Suprapubic skin (tissue), 4 donors: Measurements from ENCODE around the gene RMI2. TPM values are rescaled to one million over a fixed set of nuclear protein-coding genes. Genes with fewer than 3 reads are reported as not detected.

ENCODE experiments used
- DNase-seq, 2 donors: peaks; one replicate each; pipeline ENCODE4 v3.0.0-alpha.2; 2019; ENCODE audit warnings: low spot score in 2 of 2
- H3K27ac ChIP-seq: fragments of 200-600 bp; sonication (generic); one replicate; pipeline ENCODE4 v1.5.1; 2019
- H3K27me3 ChIP-seq: fragments of 200-600 bp; sonication (generic); one replicate; pipeline ENCODE4 v1.5.1; 2019
- H3K36me3 ChIP-seq: fragments of 200-600 bp; sonication (generic); one replicate; pipeline ENCODE4 v1.5.1; 2019
- H3K4me1 ChIP-seq: fragments of 200-600 bp; sonication (generic); one replicate; pipeline ENCODE4 v1.5.1; 2019
- H3K4me3 ChIP-seq: fragments of 200-600 bp; sonication (generic); one replicate; pipeline ENCODE4 v1.5.1; 2019; ENCODE audit warnings: mild to moderate bottlenecking
- H3K9me3 ChIP-seq: fragments of 200-600 bp; sonication (generic); one replicate; pipeline ENCODE4 v1.5.1; 2019
- CTCF ChIP-seq, 2 donors: fragments of 200-600 bp in 1 of 2; fragments of 450-650 bp in 1 of 2; sonication (generic) in 1 of 2; IDR thresholded peaks; one replicate each; pipeline ENCODE4 v1.5.1; 2016 to 2019; ENCODE audit warnings: antibody characterized with exemption in 2 of 2, mild to moderate bottlenecking in 1 of 2, moderate library complexity in 1 of 2
- EP300 ChIP-seq: sonication (generic); formaldehyde crosslinking; IDR thresholded peaks from one replicate; pipeline ENCODE4 v1.6.1; 2017; ENCODE audit warnings: antibody characterized with exemption
- POLR2A ChIP-seq, 2 donors: fragments of 450-650 bp; IDR thresholded peaks; one replicate each; pipeline ENCODE4 v1.6.1; 2017; ENCODE audit warnings: antibody characterized with exemption in 2 of 2, mild to moderate bottlenecking in 2 of 2, moderate library complexity in 2 of 2
- POLR2AphosphoS5 ChIP-seq, 3 donors: sonication (generic); formaldehyde crosslinking; IDR thresholded peaks; one replicate each; pipeline ENCODE4 v1.6.1; 2017; ENCODE audit warnings: antibody characterized with exemption in 3 of 3
- WGBS: methylation state at CpG from one replicate; pipeline ENCODE4 v1.1.5; 2018; 5-methylcytosine and 5-hydroxymethylcytosine counted together
- total RNA-seq, 4 donors: library from RNA; depleted of rRNA; stranded (reverse); fragments of >200 nt; gene quantifications; one replicate each; pipeline ENCODE4 v1.1.0, GENCODE V29; 2016

RMI2 gene
- total RNA-seq, 4 donors from 2014 or later = 2.7 to 7.7 (median 6.4) TPM

DNA sequence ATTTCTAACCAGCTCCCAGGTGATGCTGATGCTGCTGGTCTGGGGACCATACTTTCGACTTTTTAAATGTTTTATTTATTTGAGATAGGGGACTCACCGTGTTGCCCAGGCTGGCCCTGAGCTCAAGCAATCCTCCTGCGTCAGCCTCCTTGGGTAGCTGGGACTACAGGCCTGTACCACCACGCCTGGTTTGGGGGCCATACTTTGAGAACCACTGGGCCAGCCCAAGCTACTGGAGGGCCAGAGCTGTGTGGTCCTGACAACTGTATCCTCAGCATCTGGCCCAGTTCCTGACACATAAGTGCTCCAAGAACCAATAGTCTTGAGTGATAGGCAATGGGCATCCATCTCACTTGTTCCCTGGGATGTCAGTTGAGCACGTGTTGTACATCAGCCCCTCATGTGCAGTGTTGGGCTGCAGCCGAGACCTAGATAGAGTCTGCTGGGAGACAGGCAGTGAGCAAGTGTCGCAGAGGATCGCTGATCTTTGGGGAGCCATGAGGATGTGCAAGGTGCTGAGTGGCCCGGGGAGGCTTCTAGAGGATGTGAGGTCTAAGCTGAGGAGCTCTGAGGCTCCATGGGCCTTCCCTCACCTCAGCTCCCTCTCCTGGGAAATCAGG is 1.6 kb downstream of the RMI2 start:
- WGBS = 77% methylated on average over 6 of the region's 9 CpGs
- H3K27me3 ChIP-seq = no peaks in the 10 kb centered on the region
- H3K36me3 ChIP-seq = no peaks in the 10 kb centered on the region
- TF ChIP-seq POLR2AphosphoS5 (IDR thresholded peaks at IDR 0.05) (no peak), CTCF (IDR thresholded peaks at IDR 0.05) (no peak), POLR2A (IDR thresholded peaks at IDR 0.05) (no peak), EP300 (no peak)
- H3K4me3 ChIP-seq = no peak overlapping the region
- no peak overlapping the region for H3K27ac ChIP-seq
- H3K9me3 ChIP-seq = no peaks in the 10 kb centered on the region
- DNase-seq = no peak
- peaks cover 53% of the 10 kb centered on the region for H3K4me1 ChIP-seq

GRCh38 chr16:11347831-11348230 is 2.6 kb downstream of the RMI2 start:
- peaks cover 49% of the 10 kb centered on the region for H3K4me1 ChIP-seq
- H3K27me3 ChIP-seq = no peaks in the 10 kb centered on the region
- no peak overlapping the region for H3K4me3 ChIP-seq
- no peak overlapping the region for H3K27ac ChIP-seq
- no peak for DNase-seq
- 91% methylated on average over 7 of the region's 7 CpGs for WGBS
- no peak for TF ChIP-seq POLR2A (IDR thresholded peaks at IDR 0.05)
- no peaks in the 10 kb centered on the region for H3K36me3 ChIP-seq
- no peaks in the 10 kb centered on the region for H3K9me3 ChIP-seq

DNA sequence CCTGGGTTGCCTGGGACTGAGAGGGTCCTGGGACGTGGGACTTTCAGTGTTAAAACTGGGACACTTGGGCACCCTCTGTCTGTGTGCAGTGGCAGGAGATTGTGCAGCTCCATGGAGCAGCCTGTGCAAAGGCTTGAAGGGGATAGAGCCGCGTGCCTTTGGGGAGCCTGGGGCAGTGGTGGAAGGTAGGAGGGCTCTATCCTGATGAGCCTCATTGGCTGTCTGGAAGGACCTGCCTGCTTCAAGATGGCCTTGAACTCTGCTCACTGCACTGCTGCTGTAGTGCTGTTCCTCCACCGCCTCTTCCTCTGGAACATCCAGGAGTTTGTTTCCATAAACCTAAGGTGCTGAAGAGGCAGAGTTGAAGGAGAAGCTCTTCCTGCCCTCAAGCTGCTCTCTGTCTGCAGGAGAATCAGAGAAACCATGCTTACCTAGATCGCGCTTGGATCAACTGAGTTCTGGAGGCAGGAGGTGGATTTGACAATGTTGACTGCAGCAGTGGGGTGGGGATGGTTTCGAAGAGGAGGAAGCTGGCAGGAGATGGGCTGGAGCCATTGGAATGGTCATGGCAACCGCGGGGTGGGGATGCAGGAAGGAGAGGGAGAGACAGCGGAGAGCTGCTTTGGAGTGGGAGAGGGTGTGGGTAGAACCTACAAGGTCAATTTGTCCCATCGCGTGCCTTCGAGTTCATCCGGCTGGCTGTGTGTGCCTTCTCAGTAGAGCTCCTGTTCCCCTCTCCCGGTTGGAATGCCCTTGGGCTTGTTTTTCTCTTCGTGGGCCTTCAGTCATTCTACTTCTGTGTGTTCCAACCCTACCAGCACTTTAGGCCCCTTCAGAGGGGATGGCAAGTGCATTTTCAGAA is 3.7 kb downstream of the RMI2 start:
- Histone ChIP-seq H3K27me3 (no peaks in the 10 kb centered on the region), H3K4me3 (no peak overlapping the region)
- TF ChIP-seq POLR2A (IDR thresholded peaks at IDR 0.05) = no peak

GRCh38 chr16:11349599-11350276 is 4.5 kb downstream of the RMI2 start:
- peak; percentile 82 to 89 for DNase-seq
- H3K4me3 ChIP-seq = no peak overlapping the region
- WGBS = 24% methylated on average over 14 of the region's 14 CpGs

More for the DNA sequence above, 3.7 kb downstream of the RMI2 start:
- WGBS = 74% methylated on average over 14 of the region's 16 CpGs
- Histone ChIP-seq H3K4me1 (peaks cover 45% of the 10 kb centered on the region), H3K9me3 (no peaks in the 10 kb centered on the region), H3K36me3 (no peaks in the 10 kb centered on the region), H3K27ac (peak overlapping the region; percentile 74)
- no peak for DNase-seq

DNA sequence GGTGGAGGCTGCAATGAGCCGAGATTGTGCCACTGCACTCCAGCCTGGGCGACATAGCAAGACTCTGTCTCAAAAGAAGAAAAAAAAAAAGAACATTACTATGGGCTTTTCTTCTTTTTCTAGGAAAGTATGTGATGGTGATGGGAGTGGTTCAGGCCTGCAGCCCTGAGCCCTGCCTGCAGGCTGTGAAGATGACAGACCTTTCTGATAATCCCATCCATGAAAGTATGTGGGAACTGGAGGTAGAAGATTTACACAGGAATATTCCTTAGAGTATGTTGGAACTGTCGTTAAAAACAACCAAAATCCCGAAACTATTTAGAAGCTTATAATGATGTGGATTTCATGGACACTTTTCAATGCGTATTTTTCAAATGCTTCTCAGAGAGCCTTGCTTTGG is 5.3 kb downstream of the RMI2 start:
- no peak for DNase-seq
- H3K36me3 ChIP-seq = no peaks in the 10 kb centered on the region
- 49% methylated on average over 5 of the region's 5 CpGs for WGBS
- peaks cover 46% of the 10 kb centered on the region for H3K4me1 ChIP-seq
- H3K27ac ChIP-seq = peak overlapping the region; percentile 74
- H3K9me3 ChIP-seq = no peaks in the 10 kb centered on the region
- H3K4me3 ChIP-seq = no peak overlapping the region
- H3K27me3 ChIP-seq = no peaks in the 10 kb centered on the region
- TF ChIP-seq POLR2AphosphoS5 (IDR thresholded peaks at IDR 0.05) = no peak

More at GRCh38 chr16:11349599-11350276, 4.5 kb downstream of the RMI2 start:
- TF ChIP-seq CTCF (IDR thresholded peaks at IDR 0.05) (no peak), POLR2A (IDR thresholded peaks at IDR 0.05) (no peak), EP300 (no peak), POLR2AphosphoS5 (IDR thresholded peaks at IDR 0.05) (peak in 2 of 3 donors; percentile 15 to 46)
- no peaks in the 10 kb centered on the region for H3K9me3 ChIP-seq
- peak overlapping the region; percentile 74 for H3K27ac ChIP-seq
- no peaks in the 10 kb centered on the region for H3K27me3 ChIP-seq
- no peaks in the 10 kb centered on the region for H3K36me3 ChIP-seq
- peaks cover 42% of the 10 kb centered on the region for H3K4me1 ChIP-seq

GRCh38 chr16:11350921-11351335 is 5.7 kb downstream of the RMI2 start:
- no peak for DNase-seq
- H3K4me1 ChIP-seq = peaks cover 46% of the 10 kb centered on the region

More at GRCh38 chr16:11350921-11351335, 5.7 kb downstream of the RMI2 start:
- Histone ChIP-seq H3K36me3 (no peaks in the 10 kb centered on the region), H3K9me3 (no peaks in the 10 kb centered on the region), H3K27ac (peak overlapping the region; percentile 74), H3K27me3 (no peaks in the 10 kb centered on the region), H3K4me3 (no peak overlapping the region)
- 45% methylated on average over 8 of the region's 8 CpGs for WGBS
- TF ChIP-seq POLR2AphosphoS5 (IDR thresholded peaks at IDR 0.05) = no peak
- TF ChIP-seq CTCF (IDR thresholded peaks at IDR 0.05) = no peak
- TF ChIP-seq EP300 = no peak
- no peak for TF ChIP-seq POLR2A (IDR thresholded peaks at IDR 0.05)
